ENCODE results near the gene ANXA6. TPM values are rescaled to one million over a fixed set of nuclear protein-coding genes. Genes with fewer than 3 reads are reported as not detected.
"Not testable (repeated sequence)": the region's sequence is repeated elsewhere in the genome, so short reads cannot be mapped to it uniquely, and the experiment has no call there.

ANXA6 gene
- total RNA-seq, 1 donor from 2014 or later: 224 TPM

GRCh38 chr5:151200913-151201595 is 43.5 kb upstream of the ANXA6 start:
- Mint-ChIP-seq H3K4me1 (ENCODE audit: unreplicated experiment) (no peaks in the 10 kb centered on the region), H3K27me3 (ENCODE audit: unreplicated experiment) (no peaks in the 10 kb centered on the region)
- TF ChIP-seq, protein P1, sequence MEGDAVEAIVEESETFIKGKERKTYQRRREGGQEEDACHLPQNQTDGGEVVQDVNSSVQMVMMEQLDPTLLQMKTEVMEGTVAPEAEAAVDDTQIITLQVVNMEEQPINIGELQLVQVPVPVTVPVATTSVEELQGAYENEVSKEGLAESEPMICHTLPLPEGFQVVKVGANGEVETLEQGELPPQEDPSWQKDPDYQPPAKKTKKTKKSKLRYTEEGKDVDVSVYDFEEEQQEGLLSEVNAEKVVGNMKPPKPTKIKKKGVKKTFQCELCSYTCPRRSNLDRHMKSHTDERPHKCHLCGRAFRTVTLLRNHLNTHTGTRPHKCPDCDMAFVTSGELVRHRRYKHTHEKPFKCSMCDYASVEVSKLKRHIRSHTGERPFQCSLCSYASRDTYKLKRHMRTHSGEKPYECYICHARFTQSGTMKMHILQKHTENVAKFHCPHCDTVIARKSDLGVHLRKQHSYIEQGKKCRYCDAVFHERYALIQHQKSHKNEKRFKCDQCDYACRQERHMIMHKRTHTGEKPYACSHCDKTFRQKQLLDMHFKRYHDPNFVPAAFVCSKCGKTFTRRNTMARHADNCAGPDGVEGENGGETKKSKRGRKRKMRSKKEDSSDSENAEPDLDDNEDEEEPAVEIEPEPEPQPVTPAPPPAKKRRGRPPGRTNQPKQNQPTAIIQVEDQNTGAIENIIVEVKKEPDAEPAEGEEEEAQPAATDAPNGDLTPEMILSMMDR (IDR thresholded peaks at IDR 0.05; ENCODE audit: unreplicated experiment): no peak

GRCh38 chr5:151199581-151200185 is 42.1 kb upstream of the ANXA6 start:
- Mint-ChIP-seq H3K27ac (ENCODE audit: unreplicated experiment) (no peak overlapping the region), H3K9me3 (ENCODE audit: unreplicated experiment) (no peaks in the 10 kb centered on the region), H3K36me3 (ENCODE audit: low read depth, unreplicated experiment) (no peaks in the 10 kb centered on the region), H3K27me3 (ENCODE audit: unreplicated experiment) (no peaks in the 10 kb centered on the region), H3K4me3 (ENCODE audit: unreplicated experiment) (no peak overlapping the region), H3K4me1 (ENCODE audit: unreplicated experiment) (no peaks in the 10 kb centered on the region)
- DNase-seq (ENCODE audit: low spot score): no peak
- TF ChIP-seq, protein P1 (IDR thresholded peaks at IDR 0.05; ENCODE audit: unreplicated experiment): no peak

More at GRCh38 chr5:151200913-151201595, 43.5 kb upstream of the ANXA6 start:
- Mint-ChIP-seq H3K27ac (ENCODE audit: unreplicated experiment) (no peak overlapping the region), H3K4me3 (ENCODE audit: unreplicated experiment) (no peak overlapping the region), H3K36me3 (ENCODE audit: low read depth, unreplicated experiment) (no peaks in the 10 kb centered on the region), H3K9me3 (ENCODE audit: unreplicated experiment) (no peaks in the 10 kb centered on the region)
- DNase-seq (ENCODE audit: low spot score): no peak

GRCh38 chr5:151198861-151199260 is 41.3 kb upstream of the ANXA6 start:
- DNase-seq (ENCODE audit: low spot score): no peak
- Mint-ChIP-seq H3K27ac (ENCODE audit: unreplicated experiment) (no peak overlapping the region), H3K27me3 (ENCODE audit: unreplicated experiment) (no peaks in the 10 kb centered on the region), H3K9me3 (ENCODE audit: unreplicated experiment) (no peaks in the 10 kb centered on the region), H3K4me1 (ENCODE audit: unreplicated experiment) (no peaks in the 10 kb centered on the region), H3K4me3 (ENCODE audit: unreplicated experiment) (no peak overlapping the region), H3K36me3 (ENCODE audit: low read depth, unreplicated experiment) (no peaks in the 10 kb centered on the region)
- TF ChIP-seq, protein P1 (IDR thresholded peaks at IDR 0.05; ENCODE audit: unreplicated experiment): no peak

DNA sequence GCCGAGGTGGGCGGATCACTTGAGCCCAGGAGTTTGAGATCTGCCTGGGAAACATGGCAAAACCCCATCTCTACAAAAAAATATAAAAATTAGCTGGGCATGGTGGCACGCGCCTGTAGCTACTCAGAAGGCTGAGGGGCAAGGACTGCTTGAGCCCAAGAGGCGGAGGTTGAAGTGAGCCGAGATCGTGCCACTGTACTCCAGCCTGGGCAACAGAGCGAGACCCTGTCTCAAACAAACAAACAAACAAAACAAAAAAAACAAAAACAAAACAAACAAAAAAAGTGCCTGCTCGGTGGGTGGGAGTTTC is 39.7 kb upstream of the ANXA6 start:
- not testable (repeated sequence) for H3K4me1 Mint-ChIP-seq (ENCODE audit: unreplicated experiment); H3K4me3 Mint-ChIP-seq (ENCODE audit: unreplicated experiment); H3K27me3 Mint-ChIP-seq (ENCODE audit: unreplicated experiment); DNase-seq (ENCODE audit: low spot score); H3K36me3 Mint-ChIP-seq (ENCODE audit: low read depth, unreplicated experiment); H3K27ac Mint-ChIP-seq (ENCODE audit: unreplicated experiment); H3K9me3 Mint-ChIP-seq (ENCODE audit: unreplicated experiment)

GRCh38 chr5:151196556-151197290 is 39.1 kb upstream of the ANXA6 start:
- Mint-ChIP-seq H3K36me3 (ENCODE audit: low read depth, unreplicated experiment) (no peaks in the 10 kb centered on the region), H3K27ac (ENCODE audit: unreplicated experiment) (no peak overlapping the region), H3K9me3 (ENCODE audit: unreplicated experiment) (no peaks in the 10 kb centered on the region), H3K27me3 (ENCODE audit: unreplicated experiment) (no peaks in the 10 kb centered on the region), H3K4me3 (ENCODE audit: unreplicated experiment) (no peak overlapping the region), H3K4me1 (ENCODE audit: unreplicated experiment) (no peaks in the 10 kb centered on the region)
- no peak for DNase-seq (ENCODE audit: low spot score)
- TF ChIP-seq, protein P1 (IDR thresholded peaks at IDR 0.05; ENCODE audit: unreplicated experiment): no peak

Data from endothelial cell (in vitro differentiated cells).